Upper lobe of left lung (tissue), 4 donors: ENCODE data around the gene PCDH12.

Source experiments
- CTCF ChIP-seq, 6 experiments: fragments of 450-650 bp in 4 of 6; fragments of 200-600 bp in 2 of 6; sonication (generic) in 2 of 6; IDR thresholded peaks; one replicate each; pipeline ENCODE4 v1.5.1; 2016 to 2019; ENCODE audit warnings: antibody characterized with exemption in 6 of 6
- EP300 ChIP-seq, 4 donors: sonication (generic); formaldehyde crosslinking; IDR thresholded peaks; one replicate each; pipeline ENCODE4 v1.5.1; 2017; ENCODE audit warnings: antibody characterized with exemption in 4 of 4, control low read depth in 2 of 4
- POLR2AphosphoS5 ChIP-seq, 2 donors: sonication (generic); formaldehyde crosslinking; IDR thresholded peaks; one replicate each; pipeline ENCODE4 v1.5.1; 2017; ENCODE audit warnings: antibody characterized with exemption in 2 of 2

GRCh38 chr5:141931694-141932093 is 26.3 kb downstream of the PCDH12 start:
- TF ChIP-seq CTCF (IDR thresholded peaks at IDR 0.05) (no peak), POLR2AphosphoS5 (IDR thresholded peaks at IDR 0.05) (no peak), EP300 (IDR thresholded peaks at IDR 0.05) (no peak)
